Liver (tissue), 9 donors: ENCODE measurements around the gene NT5C1A. TPM values are rescaled to one million over a fixed set of nuclear protein-coding genes. Genes with fewer than 3 reads are reported as not detected.

Experiments used
- DNase-seq: peaks from one replicate; pipeline ENCODE4 v3.0.0-alpha.2; 2017; ENCODE audit warnings: low spot score
- H3K27ac ChIP-seq, 2 donors: one replicate each; pipeline ENCODE4 v1.7.0; 2013; ENCODE audit warnings: inconsistent platforms in 2 of 2, low read length in 2 of 2, control low read depth in 1 of 2, low read depth in 1 of 2, mild to moderate bottlenecking in 1 of 2
- H3K27me3 ChIP-seq, 4 donors: one replicate each; pipeline versions ENCODE4 v1.6.1 to v1.7.0; 2013; ENCODE audit warnings: low read length in 3 of 4, inconsistent platforms in 1 of 4, mild to moderate bottlenecking in 1 of 4, moderate library complexity in 1 of 4; ENCODE audit not compliant: control insufficient read depth in 4 of 4, insufficient read depth in 4 of 4
- H3K36me3 ChIP-seq, 4 donors: one replicate each; pipeline versions ENCODE4 v1.6.1 to v1.7.0; 2013; ENCODE audit warnings: low read length in 3 of 4, mild to moderate bottlenecking in 3 of 4, low read depth in 1 of 4, moderate library complexity in 1 of 4; ENCODE audit not compliant: control insufficient read depth in 4 of 4, insufficient read depth in 3 of 4
- H3K4me1 ChIP-seq, 4 donors: one replicate each; pipeline versions ENCODE4 v1.6.1 to v1.7.0; 2013; ENCODE audit warnings: low read length in 3 of 4, mild to moderate bottlenecking in 3 of 4, moderate library complexity in 1 of 4; ENCODE audit not compliant: control insufficient read depth in 4 of 4, insufficient read depth in 4 of 4
- H3K4me3 ChIP-seq, 3 donors: one replicate each; pipeline versions ENCODE4 v1.6.1 to v1.7.0; 2013; ENCODE audit warnings: low read length in 3 of 3, control low read depth in 1 of 3, low read depth in 1 of 3, mild to moderate bottlenecking in 1 of 3
- H3K9ac ChIP-seq, 2 donors: one replicate each; pipeline ENCODE4 v1.7.0; 2013; ENCODE audit warnings: low read length in 2 of 2, mild to moderate bottlenecking in 2 of 2, moderate library complexity in 2 of 2, control low read depth in 1 of 2, low read depth in 1 of 2
- H3K9me3 ChIP-seq, 4 donors: one replicate each; pipeline versions ENCODE4 v1.6.1 to v1.7.0; 2013; ENCODE audit warnings: low read length in 3 of 4; ENCODE audit not compliant: control insufficient read depth in 4 of 4
- ATF3 ChIP-seq: IDR thresholded peaks from 2 replicates; pipeline ENCODE4 v1.6.1; 2016; ENCODE audit warnings: antibody characterized with exemption
- EGR1 ChIP-seq, 2 donors: IDR thresholded peaks; 2 replicates each; pipeline ENCODE4 v1.6.1; 2016 to 2018; ENCODE audit warnings: antibody characterized with exemption in 2 of 2, low read depth in 2 of 2
- FOXA1 ChIP-seq: IDR thresholded peaks from 2 replicates; pipeline ENCODE4 v1.6.1; 2016; ENCODE audit warnings: antibody characterized with exemption
- FOXA2 ChIP-seq: IDR thresholded peaks from 2 replicates; pipeline ENCODE4 v1.6.1; 2016; ENCODE audit warnings: antibody characterized with exemption
- GABPA ChIP-seq, 2 donors: IDR thresholded peaks in 1 of 2; conservative IDR thresholded peaks in 1 of 2; 2 replicates each; pipeline ENCODE4 v1.6.1; 2016; ENCODE audit warnings: antibody characterized with exemption in 2 of 2, mild to moderate bottlenecking in 1 of 2, moderate library complexity in 1 of 2
- HNF4G ChIP-seq: IDR thresholded peaks from 2 replicates; pipeline ENCODE4 v1.6.1; 2016; ENCODE audit warnings: antibody characterized with exemption
- JUND ChIP-seq, 2 donors: IDR thresholded peaks; 2 replicates each; pipeline ENCODE4 v1.6.1; 2016; ENCODE audit warnings: antibody characterized with exemption in 2 of 2
- NR2F2 ChIP-seq: IDR thresholded peaks from 2 replicates; pipeline ENCODE4 v1.6.1; 2016; ENCODE audit warnings: antibody characterized with exemption
- RAD21 ChIP-seq, 2 donors: IDR thresholded peaks; 2 replicates each; pipeline ENCODE4 v1.6.1; 2016; ENCODE audit warnings: antibody characterized with exemption in 2 of 2, mild to moderate bottlenecking in 2 of 2
- REST ChIP-seq: IDR thresholded peaks from 2 replicates; pipeline ENCODE4 v1.6.1; 2016; ENCODE audit warnings: antibody characterized with exemption, mild to moderate bottlenecking
- RXRA ChIP-seq, 2 donors: IDR thresholded peaks; 2 replicates each; pipeline ENCODE4 v1.6.1; 2017 to 2018; ENCODE audit warnings: antibody characterized with exemption in 2 of 2, mild to moderate bottlenecking in 1 of 2
- TAF1 ChIP-seq: conservative IDR thresholded peaks from 2 replicates; pipeline ENCODE4 v1.6.1; 2016; ENCODE audit warnings: antibody characterized with exemption, mild to moderate bottlenecking
- YY1 ChIP-seq: IDR thresholded peaks from 2 replicates; pipeline ENCODE4 v1.6.1; 2016; ENCODE audit warnings: antibody characterized with exemption, mild to moderate bottlenecking
- WGBS: extraction: QIAGEN DNeasy Blood & Tissue Kit; methylation state at CpG from one replicate; pipeline ENCODE4 v1.1.7; 2013; 5-methylcytosine and 5-hydroxymethylcytosine counted together
- polyA plus RNA-seq, 2 donors: library from polyadenylated mRNA; stranded (reverse) in 1 of 2; unstranded in 1 of 2; fragments of 200-250 nt in 1 of 2; fragments of >200 nt in 1 of 2; fragmentation: Nextera tagmentation in 1 of 2; extraction: Ambion mirVana in 1 of 2; gene quantifications; one replicate each; pipeline versions ENCODE4 v1.2.1 to v1.2.3, GENCODE V29; 2013 to 2015
- total RNA-seq, 2 donors: library from RNA; depleted of rRNA; stranded (reverse); fragments of >200 nt; gene quantifications; one replicate each; pipeline ENCODE4 v1.2.3, GENCODE V29; 2014
- TF ChIP-seq, protein P1 (sequence below): fragments of 150-350 bp; IDR thresholded peaks from 2 replicates; pipeline ENCODE4 v1.5.1; 2017; ENCODE audit warnings: improper control_type of control experiment, low read depth, low read length; ENCODE audit not compliant: missing input control
- donor health status: healthy.
- donor health status: healthy.
- donor health status: healthy.
- donor health status: healthy.
- donor health status: healthy.

The NT5C1A gene
- total and polyA plus RNA-seq, 4 donors, result 0.05 to 0.08 TPM; not detected in 2

- H3K9ac ChIP-seq, result no peak overlapping the region
- no peaks in the 10 kb centered on the region for H3K9me3 ChIP-seq
- no peak for TF ChIP-seq REST
- TF ChIP-seq, protein P1, sequence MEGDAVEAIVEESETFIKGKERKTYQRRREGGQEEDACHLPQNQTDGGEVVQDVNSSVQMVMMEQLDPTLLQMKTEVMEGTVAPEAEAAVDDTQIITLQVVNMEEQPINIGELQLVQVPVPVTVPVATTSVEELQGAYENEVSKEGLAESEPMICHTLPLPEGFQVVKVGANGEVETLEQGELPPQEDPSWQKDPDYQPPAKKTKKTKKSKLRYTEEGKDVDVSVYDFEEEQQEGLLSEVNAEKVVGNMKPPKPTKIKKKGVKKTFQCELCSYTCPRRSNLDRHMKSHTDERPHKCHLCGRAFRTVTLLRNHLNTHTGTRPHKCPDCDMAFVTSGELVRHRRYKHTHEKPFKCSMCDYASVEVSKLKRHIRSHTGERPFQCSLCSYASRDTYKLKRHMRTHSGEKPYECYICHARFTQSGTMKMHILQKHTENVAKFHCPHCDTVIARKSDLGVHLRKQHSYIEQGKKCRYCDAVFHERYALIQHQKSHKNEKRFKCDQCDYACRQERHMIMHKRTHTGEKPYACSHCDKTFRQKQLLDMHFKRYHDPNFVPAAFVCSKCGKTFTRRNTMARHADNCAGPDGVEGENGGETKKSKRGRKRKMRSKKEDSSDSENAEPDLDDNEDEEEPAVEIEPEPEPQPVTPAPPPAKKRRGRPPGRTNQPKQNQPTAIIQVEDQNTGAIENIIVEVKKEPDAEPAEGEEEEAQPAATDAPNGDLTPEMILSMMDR, result no peak
- TF ChIP-seq RAD21 (IDR thresholded peaks at IDR 0.05), result no peak
- no peak for TF ChIP-seq GABPA (IDR thresholded peaks at IDR 0.05 in 1 of 2, conservative IDR thresholded peaks at IDR 0.05 in 1 of 2)
- no peak for TF ChIP-seq YY1
- TF ChIP-seq NR2F2, result no peak
- TF ChIP-seq EGR1 (IDR thresholded peaks at IDR 0.05; ENCODE audit: low read depth in 2 of 2), result no peak
- TF ChIP-seq FOXA2, result no peak
- TF ChIP-seq TAF1, result no peak
- no peak for TF ChIP-seq RXRA (IDR thresholded peaks at IDR 0.05)
- TF ChIP-seq FOXA1, result no peak
- no peak for DNase-seq
- no peaks in the 10 kb centered on the region for H3K27me3 ChIP-seq
- H3K36me3 ChIP-seq, result no peaks in the 10 kb centered on the region
- no peak overlapping the region for H3K4me3 ChIP-seq
- H3K4me1 ChIP-seq, result peaks cover 0 to 3% (median 0%) of the 10 kb centered on the region in 4 donors
- no peak overlapping the region for H3K27ac ChIP-seq
- WGBS, result 73% methylated on average over 2 of the region's 2 CpGs
Observed at GRCh38 chr1:39648496-39648895, 23.4 kb downstream of the NT5C1A start.

DNA sequence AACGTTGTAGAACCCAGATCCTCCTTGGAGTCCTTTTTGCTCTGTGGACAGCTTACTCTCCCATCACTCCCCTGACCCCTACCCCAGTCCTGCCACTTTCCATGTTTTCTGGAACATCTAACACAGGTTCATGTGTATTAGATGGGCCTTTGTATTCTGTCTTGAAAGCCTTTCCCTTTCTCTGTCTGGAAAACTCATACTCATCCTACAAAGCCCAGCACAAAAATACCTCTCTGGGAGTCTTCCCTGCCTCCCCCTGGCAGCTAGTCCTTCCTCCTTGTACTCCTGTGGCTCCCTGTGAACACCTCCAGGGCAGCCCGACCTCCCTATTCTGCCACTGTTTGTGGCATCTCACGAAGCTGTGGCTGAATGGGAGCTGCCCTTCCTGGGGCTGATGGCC is 24.7 kb downstream of the NT5C1A start:
- 74% methylated on average over 3 of the region's 3 CpGs for WGBS
- H3K4me1 ChIP-seq, result no peaks in the 10 kb centered on the region

More for the DNA sequence above, 24.7 kb downstream of the NT5C1A start:
- Histone ChIP-seq H3K9me3 (no peaks in the 10 kb centered on the region), H3K27me3 (no peaks in the 10 kb centered on the region), H3K4me3 (no peak overlapping the region), H3K27ac (peak overlapping the region; percentile 12 to 13), H3K36me3 (no peaks in the 10 kb centered on the region), H3K9ac (no peak overlapping the region)
- no peak for DNase-seq
- TF ChIP-seq JUND (IDR thresholded peaks at IDR 0.05) (no peak), HNF4G (no peak), YY1 (no peak), ATF3 (no peak)
